HG03460 (cell line): ENCODE data around the gene BTBD7.
"Not testable (repeated sequence)": the region's sequence is repeated elsewhere in the genome, so short reads cannot be mapped to it uniquely, and the experiment has no call there.

Source experiments
- ATAC-seq: cut with Tn5 transposase; IDR thresholded peaks from one replicate; pipeline ENCODE4 v1.9.1; 2021; ENCODE audit not compliant: unreplicated experiment

BTBD7 gene

GRCh38 chr14:93266127-93266526 lies 66.7 kb downstream of the BTBD7 start:
- ATAC-seq, result no peak

GRCh38 chr14:93263416-93263815 lies 69.4 kb downstream of the BTBD7 start:
- no peak for ATAC-seq

- ATAC-seq, result no peak
Observed at GRCh38 chr14:93262446-93262845, 70.4 kb downstream of the BTBD7 start.

- ATAC-seq, result no peak
Observed at GRCh38 chr14:93249128-93249831, 83.6 kb downstream of the BTBD7 start.

GRCh38 chr14:93246534-93246933 lies 86.3 kb downstream of the BTBD7 start:
- no peak for ATAC-seq

GRCh38 chr14:93245764-93246420 lies 86.9 kb downstream of the BTBD7 start:
- no peak for ATAC-seq

GRCh38 chr14:93240678-93241000 lies 92.2 kb downstream of the BTBD7 start:
- no peak for ATAC-seq

- no peak for ATAC-seq
Observed at GRCh38 chr14:93239869-93240677, 92.8 kb downstream of the BTBD7 start.

- ATAC-seq, result no peak
Observed at GRCh38 chr14:93234798-93235197, 98.0 kb downstream of the BTBD7 start.

- ATAC-seq, result not testable (repeated sequence)
Observed at GRCh38 chr14:93233078-93233477, 99.8 kb downstream of the BTBD7 start.

- ATAC-seq, result no peak
Observed at GRCh38 chr14:93232159-93232558, 100.7 kb downstream of the BTBD7 start.

GRCh38 chr14:93231129-93231979 lies 101.5 kb downstream of the BTBD7 start:
- ATAC-seq, result no peak

GRCh38 chr14:93230539-93230938 lies 102.3 kb downstream of the BTBD7 start:
- no peak for ATAC-seq

GRCh38 chr14:93228550-93228949 lies 104.3 kb downstream of the BTBD7 start:
- no peak for ATAC-seq

- no peak for ATAC-seq
Observed at GRCh38 chr14:93223565-93223964, 109.3 kb downstream of the BTBD7 start.

GRCh38 chr14:93220509-93220908 lies 112.3 kb downstream of the BTBD7 start:
- no peak for ATAC-seq

GRCh38 chr14:93219103-93219726 lies 113.6 kb downstream of the BTBD7 start:
- peak; percentile 74 for ATAC-seq

GRCh38 chr14:93214598-93214997 lies 118.2 kb downstream of the BTBD7 start:
- no peak for ATAC-seq

GRCh38 chr14:93212432-93212831 lies 120.4 kb downstream of the BTBD7 start:
- peak; percentile 56 for ATAC-seq

GRCh38 chr14:93207468-93208308 lies 125.1 kb downstream of the BTBD7 start:
- ATAC-seq, result peak; percentile 51
